Esophagus muscularis mucosa (tissue), 4 donors: Measurements from ENCODE around the gene PPP6R3. TPM values are rescaled to one million over a fixed set of nuclear protein-coding genes. Genes with fewer than 3 reads are reported as not detected.

Source experiments
- DNase-seq: peaks from one replicate; pipeline ENCODE4 v3.0.0-alpha.2; 2017; ENCODE audit errors: extremely low spot score
- H3K27ac ChIP-seq, 4 donors: fragments of 200-600 bp; sonication (generic); replicated peaks in 1 of 4; 1 replicate in 3 of 4; 2 replicates in 1 of 4; pipeline ENCODE4 v1.5.1; 2016 to 2019; ENCODE audit warnings: mild to moderate bottlenecking in 1 of 4
- H3K27me3 ChIP-seq, 4 donors: fragments of 200-600 bp; sonication (generic); one replicate each; pipeline versions ENCODE4 v1.5.1 to v1.6.0; 2016 to 2019
- H3K36me3 ChIP-seq, 4 donors: fragments of 200-600 bp; sonication (generic); one replicate each; pipeline ENCODE4 v1.5.1; 2016 to 2019
- H3K4me1 ChIP-seq, 4 donors: fragments of 200-600 bp; sonication (generic); one replicate each; pipeline ENCODE4 v1.5.1; 2016 to 2019
- H3K4me3 ChIP-seq, 4 donors: fragments of 200-600 bp; sonication (generic); 1 replicate in 2 of 4; 2 replicates in 2 of 4; pipeline ENCODE4 v1.5.1; 2016 to 2019; ENCODE audit warnings: mild to moderate bottlenecking in 4 of 4, moderate library complexity in 1 of 4
- H3K9me3 ChIP-seq, 4 donors: fragments of 200-600 bp; sonication (generic); 1 replicate in 3 of 4; 2 replicates in 1 of 4; pipeline ENCODE4 v1.5.1; 2016 to 2019
- CTCF ChIP-seq, 3 experiments: fragments of 200-600 bp in 2 of 3; fragments of 450-650 bp in 1 of 3; sonication (generic) in 2 of 3; IDR thresholded peaks; one replicate each; pipeline ENCODE4 v1.5.1; 2017 to 2019; ENCODE audit warnings: antibody characterized with exemption in 3 of 3, mild to moderate bottlenecking in 2 of 3, moderate library complexity in 1 of 3
- EP300 ChIP-seq: sonication (generic); formaldehyde crosslinking; IDR thresholded peaks from one replicate; pipeline ENCODE4 v1.6.1; 2017; ENCODE audit warnings: antibody characterized with exemption
- POLR2A ChIP-seq: fragments of 450-650 bp; IDR thresholded peaks from one replicate; pipeline ENCODE4 v1.6.1; 2017; ENCODE audit warnings: antibody characterized with exemption, moderate library complexity, mild to moderate bottlenecking, low read depth
- POLR2AphosphoS5 ChIP-seq, 2 donors: sonication (generic); formaldehyde crosslinking; IDR thresholded peaks; one replicate each; pipeline ENCODE4 v1.6.1; 2017; ENCODE audit warnings: antibody characterized with exemption in 2 of 2
- WGBS: methylation state at CpG from one replicate; pipeline ENCODE4 v1.1.5; 2018; 5-methylcytosine and 5-hydroxymethylcytosine counted together
- intact Hi-C: fragments of 100-400 bp; cut with DNase I; formaldehyde crosslinking; loops from one replicate; pipeline ENCODE4 v1.15.1; 2023
- total RNA-seq, 4 donors: library from RNA; depleted of rRNA; stranded (reverse); fragments of >200 nt; gene quantifications; one replicate each; pipeline versions ENCODE4 v1.1.0 to v1.2.1, GENCODE V29; 2016

The PPP6R3 gene
- total RNA-seq, 4 donors from 2014 or later = 106 to 132 (median 116) TPM

DNA sequence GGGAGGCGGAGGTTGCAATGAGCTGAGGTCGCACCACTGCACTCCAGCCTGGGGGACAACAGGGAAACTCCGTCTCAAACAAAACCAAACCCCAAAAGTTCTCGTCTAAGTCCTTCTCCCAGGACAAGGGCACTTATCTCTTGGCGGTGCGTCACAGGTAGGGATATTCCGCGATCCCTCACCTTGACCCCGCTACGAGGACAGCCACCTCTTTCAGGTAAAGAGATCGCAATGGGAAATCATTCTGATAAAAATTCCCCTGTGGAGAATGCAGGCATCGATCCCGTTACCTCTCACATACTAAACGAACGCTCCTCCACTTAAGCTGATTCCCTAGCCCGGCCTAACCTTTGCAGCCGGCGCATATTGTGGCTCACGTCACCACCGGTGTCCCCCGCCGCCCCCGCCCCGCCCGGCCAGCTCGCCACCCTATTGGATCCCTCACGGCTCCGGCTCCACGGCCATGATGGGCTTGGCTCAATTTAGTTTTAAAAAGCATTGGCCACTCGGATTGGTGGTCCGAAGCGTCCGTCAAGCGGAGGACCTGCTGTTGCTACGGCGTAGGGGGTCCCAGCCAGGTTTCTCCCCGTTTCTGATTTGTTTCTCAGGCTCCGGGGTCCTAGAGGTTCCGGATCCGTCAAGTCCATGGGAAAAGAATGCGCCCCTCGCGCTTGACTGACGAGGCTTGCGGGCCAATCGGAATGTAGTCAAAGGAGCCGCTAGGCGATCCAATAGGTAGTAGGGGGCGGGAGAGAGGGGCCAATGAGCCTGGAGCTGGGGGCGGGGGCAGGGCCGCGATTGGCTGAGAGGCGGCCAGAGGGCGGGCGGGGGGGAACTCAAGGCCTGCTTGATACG lies 439 bp upstream of the PPP6R3 start:
- TF ChIP-seq CTCF (IDR thresholded peaks at IDR 0.05) (no peak), POLR2AphosphoS5 (IDR thresholded peaks at IDR 0.05) (peak in 1 of 2 donors; percentile 42), POLR2A (no peak)
- Histone ChIP-seq H3K36me3 (no peaks in the 10 kb centered on the region), H3K4me1 (peaks cover 31 to 48% (median 42%) of the 10 kb centered on the region in 4 donors), H3K4me3 (peak overlapping the region; percentile 91 to 100 (median 97)), H3K9me3 (no peaks in the 10 kb centered on the region), H3K27me3 (no peaks in the 10 kb centered on the region), H3K27ac (peak overlapping the region; percentile 97 to 99 (median 99))
- peak; percentile 99 for DNase-seq
- intact Hi-C loops = loop anchor here (5.0 kb wide), 1 partner anchor 82 kb away; no protein-coding TSS in a partner anchor
- WGBS = 8% methylated on average over 28 of the region's 56 CpGs

GRCh38 chr11:68461575-68461917 lies 994 bp downstream of the PPP6R3 start:
- TF ChIP-seq POLR2A (no peak), CTCF (IDR thresholded peaks at IDR 0.05) (no peak), EP300 (no peak), POLR2AphosphoS5 (IDR thresholded peaks at IDR 0.05) (no peak)

DNA sequence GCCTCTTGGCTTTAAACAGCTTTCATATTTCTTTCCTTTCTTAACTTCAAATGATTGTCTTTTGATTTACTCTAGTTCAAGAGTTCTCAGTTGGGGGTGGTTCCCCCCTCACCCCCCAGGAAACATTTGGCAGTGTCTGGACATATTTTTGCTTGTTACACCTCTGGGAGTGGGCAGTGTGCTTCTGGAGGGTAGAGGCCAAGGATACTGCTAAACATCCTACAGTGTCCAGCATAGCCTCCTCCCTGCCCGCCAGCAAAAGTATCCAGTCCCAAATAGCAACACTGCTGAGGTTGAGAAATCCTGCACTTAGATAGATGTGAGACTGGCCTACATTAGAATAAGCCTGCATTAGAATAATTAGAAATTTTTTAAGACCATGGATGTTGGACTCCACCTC lies 3.2 kb downstream of the PPP6R3 start:
- TF ChIP-seq POLR2A (no peak), CTCF (IDR thresholded peaks at IDR 0.05) (no peak), POLR2AphosphoS5 (IDR thresholded peaks at IDR 0.05) (no peak), EP300 (no peak)
- 73% methylated on average over 1 of the region's 1 CpG for WGBS

More at GRCh38 chr11:68461575-68461917, 994 bp downstream of the PPP6R3 start:
- no peaks in the 10 kb centered on the region for H3K27me3 ChIP-seq
- peak overlapping the region; percentile 97 to 99 (median 99) for H3K27ac ChIP-seq
- intact Hi-C loops = loop anchor here (5.0 kb wide), 1 partner anchor 81 kb away; no protein-coding TSS in a partner anchor
- H3K36me3 ChIP-seq = no peaks in the 10 kb centered on the region
- no peak for DNase-seq
- no peaks in the 10 kb centered on the region for H3K9me3 ChIP-seq
- H3K4me1 ChIP-seq = peaks cover 43 to 62% (median 57%) of the 10 kb centered on the region in 4 donors
- WGBS = 2% methylated on average over 11 of the region's 12 CpGs
- H3K4me3 ChIP-seq = peak overlapping the region; percentile 91 to 100 (median 97)

DNA sequence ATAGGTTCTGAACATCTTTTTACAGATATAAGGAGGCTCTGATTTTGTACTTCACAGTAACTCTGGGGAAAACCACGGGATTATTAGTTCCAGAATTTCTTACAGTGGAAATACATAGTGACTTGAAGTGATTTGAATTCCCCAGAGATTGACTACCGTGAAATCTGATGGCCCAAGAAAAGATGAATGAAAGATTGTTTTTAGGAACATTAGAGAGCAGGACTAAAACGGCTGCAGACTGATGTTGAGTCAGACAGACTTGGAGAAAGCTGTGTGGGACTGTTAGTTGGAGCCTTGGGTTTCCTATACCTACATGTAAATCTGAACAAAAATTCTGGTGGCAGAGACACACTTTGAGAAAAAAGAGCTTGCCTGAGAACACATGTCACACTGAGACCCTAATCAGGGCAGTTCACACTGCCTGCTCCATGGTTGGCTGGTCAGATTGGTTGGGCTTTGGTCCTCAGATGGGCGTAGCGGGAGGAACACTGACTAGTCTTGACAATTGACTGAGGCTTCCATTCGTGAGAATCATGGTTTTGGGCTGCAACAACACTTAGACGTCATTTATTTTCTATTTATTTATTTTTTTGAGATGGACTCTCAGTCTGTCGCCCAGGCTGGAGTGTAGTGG lies 6.8 kb downstream of the PPP6R3 start:
- H3K4me1 ChIP-seq = peaks cover 87 to 100% (median 99%) of the 10 kb centered on the region in 4 donors
- no peak overlapping the region for H3K4me3 ChIP-seq
- peaks cover 0 to 6% (median 0%) of the 10 kb centered on the region in 4 donors for H3K36me3 ChIP-seq
- no peaks in the 10 kb centered on the region for H3K9me3 ChIP-seq
- no peaks in the 10 kb centered on the region for H3K27me3 ChIP-seq
- TF ChIP-seq POLR2A (no peak), POLR2AphosphoS5 (IDR thresholded peaks at IDR 0.05) (no peak), EP300 (no peak), CTCF (IDR thresholded peaks at IDR 0.05) (no peak)
- 66% methylated on average over 8 of the region's 8 CpGs for WGBS
- no peak overlapping the region for H3K27ac ChIP-seq
- intact Hi-C loops = no loop called here
- no peak for DNase-seq

More for the DNA sequence above, 3.2 kb downstream of the PPP6R3 start:
- H3K36me3 ChIP-seq = no peaks in the 10 kb centered on the region
- peak overlapping the region in 1 of 4 donors; percentile 11 for H3K4me3 ChIP-seq
- DNase-seq = no peak
- no peaks in the 10 kb centered on the region for H3K27me3 ChIP-seq
- H3K4me1 ChIP-seq = peaks cover 57 to 84% (median 77%) of the 10 kb centered on the region in 4 donors
- intact Hi-C loops = loop anchor here (5.0 kb wide), 1 partner anchor 79 kb away; no protein-coding TSS in a partner anchor
- peak overlapping the region in 2 of 4 donors; percentile 25 to 30 for H3K27ac ChIP-seq
- no peaks in the 10 kb centered on the region for H3K9me3 ChIP-seq
